GM10248 (cell line): Measurements from ENCODE around the gene MCM5.
"Not testable (repeated sequence)": the region's sequence is repeated elsewhere in the genome, so short reads cannot be mapped to it uniquely, and the experiment has no call there.

Experiments
- CTCF ChIA-PET: fragments of 300-600 bp; sonication (Branson Sonifier 250); formaldehyde crosslinking; extraction: SDS; loops from one replicate; lab custom pipeline; 2021; ENCODE audit warnings: antibody characterized with exemption; lab: Yijun Ruan, JAX
- POLR2A ChIA-PET: fragments of 350-650 bp; sonication (Branson Sonifier 250); formaldehyde crosslinking; extraction: SDS; loops from one replicate; lab custom pipeline; 2020; ENCODE audit warnings: antibody characterized with exemption; lab: Yijun Ruan, JAX
- DNase-seq: peaks from one replicate; pipeline ENCODE4 v3.0.0; 2012; ENCODE audit errors: extremely low spot score
- CTCF ChIP-seq: IDR thresholded peaks from 2 replicates; pipeline ENCODE4 v1.5.1; 2012; ENCODE audit warnings: mild to moderate bottlenecking, low read depth; ENCODE audit errors: extremely low read depth, missing control alignments, control extremely low read depth

MCM5 gene

GRCh38 chr22:35392357-35392756 lies 7.6 kb upstream of the MCM5 start:
- CTCF ChIA-PET = interaction anchor here (1.4 to 2.7 kb wide), 3 partner anchors 10 to 18 kb away, joined by 3 to 10 read pairs (median 5); no protein-coding TSS in a partner anchor
- POLR2A ChIA-PET = interaction anchor here (0.6 to 1.1 kb wide), 2 partner anchors 15 to 18 kb away, joined by 3 read pairs; no protein-coding TSS in a partner anchor
- no peak for TF ChIP-seq CTCF
- DNase-seq = no peak

- DNase-seq = no peak
- ChIA-PET CTCF (interaction anchor here (1.0 to 2.7 kb wide), 6 partner anchors 11 to 190 kb away, joined by 3 to 10 read pairs (median 4); no protein-coding TSS in a partner anchor), POLR2A (no interaction called here)
- no peak for TF ChIP-seq CTCF
These were observed 6.6 kb upstream of the MCM5 start for GRCh38 chr22:35393116-35394010.

GRCh38 chr22:35394011-35394312 lies 6.0 kb upstream of the MCM5 start:
- no peak for DNase-seq
- CTCF ChIA-PET = interaction anchor here (0.7 to 2.0 kb wide), 5 partner anchors 9 to 189 kb away, joined by 3 to 6 read pairs (median 3); no protein-coding TSS in a partner anchor
- no peak for TF ChIP-seq CTCF
- POLR2A ChIA-PET = no interaction called here

GRCh38 chr22:35394810-35395563 lies 5.0 kb upstream of the MCM5 start:
- ChIA-PET CTCF (interaction anchor here (0.7 to 2.3 kb wide), 4 partner anchors 10 to 44 kb away, joined by 3 to 6 read pairs (median 4); no protein-coding TSS in a partner anchor), POLR2A (interaction anchor here (0.7 kb wide), 1 partner anchor 575 kb away, joined by 6 read pairs; no protein-coding TSS in a partner anchor)
- no peak for DNase-seq
- TF ChIP-seq CTCF = no peak

GRCh38 chr22:35396622-35397021 lies 3.3 kb upstream of the MCM5 start:
- CTCF ChIA-PET = interaction anchor here (0.9 to 2.3 kb wide), 5 partner anchors 9 to 46 kb away, joined by 3 to 9 read pairs (median 6); no protein-coding TSS in a partner anchor
- not testable (repeated sequence) for DNase-seq
- POLR2A ChIA-PET = interaction anchor here (0.9 to 1.0 kb wide), 2 partner anchors 10 to 14 kb away, joined by 4 read pairs; no protein-coding TSS in a partner anchor

GRCh38 chr22:35397095-35397904 lies 2.6 kb upstream of the MCM5 start:
- no peak for DNase-seq
- POLR2A ChIA-PET = interaction anchor here (1.0 kb wide), 1 partner anchor 13 kb away, joined by 4 read pairs; no protein-coding TSS in a partner anchor
- CTCF ChIA-PET = interaction anchor here (0.9 to 2.3 kb wide), 7 partner anchors 8 to 46 kb away, joined by 3 to 9 read pairs (median 3); no protein-coding TSS in a partner anchor
- no peak for TF ChIP-seq CTCF
